GM18858 (cell line): ENCODE results near the gene QSOX1.

Source experiments
- ATAC-seq: cut with Tn5 transposase; IDR thresholded peaks from one replicate; pipeline ENCODE4 v1.9.1; 2021; ENCODE audit not compliant: unreplicated experiment

QSOX1 gene

DNA sequence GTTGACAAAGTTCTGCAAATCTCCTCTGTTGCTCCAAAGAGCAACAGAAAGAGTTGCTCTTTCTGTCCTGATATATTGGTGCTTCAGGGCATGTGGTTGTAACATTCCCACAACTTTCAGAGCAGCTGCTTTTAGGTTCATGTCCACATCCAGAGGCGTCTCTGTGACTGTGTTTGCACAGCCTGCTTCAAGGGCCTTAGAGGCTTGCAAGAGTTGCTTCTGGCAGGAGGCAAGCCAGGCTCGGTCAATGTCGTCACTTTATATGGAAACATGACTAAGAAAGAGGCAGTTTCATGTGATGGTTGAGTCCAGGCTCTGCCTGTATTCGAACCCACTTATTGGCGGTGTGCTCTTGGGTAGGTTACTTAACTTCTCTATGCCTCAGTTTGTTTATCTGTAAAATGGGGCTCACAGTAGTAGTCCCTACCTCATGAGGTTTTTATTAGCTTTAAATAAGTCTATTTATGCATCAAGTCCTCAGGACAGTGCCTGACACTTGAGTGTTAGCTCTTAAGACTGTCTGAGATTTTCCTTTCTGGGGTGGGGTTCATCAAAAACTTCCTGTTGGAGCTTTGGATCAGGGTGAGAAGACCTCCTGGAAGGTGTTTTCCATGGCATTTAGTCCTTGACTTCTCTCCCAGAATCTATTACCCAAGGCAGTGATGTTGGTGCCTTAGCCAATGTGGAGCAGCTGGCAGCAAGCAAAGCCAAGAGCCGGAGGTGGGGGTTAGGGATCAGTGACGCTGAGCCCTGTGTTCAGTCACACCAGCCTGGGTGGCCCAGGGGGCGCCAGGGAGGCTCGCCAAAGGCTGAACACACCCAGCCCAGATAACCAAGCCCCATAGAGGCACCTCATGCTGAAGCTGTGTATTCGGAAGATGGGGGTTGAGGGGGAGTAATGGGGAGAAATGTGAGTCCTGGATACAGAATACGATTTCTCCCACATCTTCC is 94.3 kb downstream of the QSOX1 start:
- no peak for ATAC-seq

DNA sequence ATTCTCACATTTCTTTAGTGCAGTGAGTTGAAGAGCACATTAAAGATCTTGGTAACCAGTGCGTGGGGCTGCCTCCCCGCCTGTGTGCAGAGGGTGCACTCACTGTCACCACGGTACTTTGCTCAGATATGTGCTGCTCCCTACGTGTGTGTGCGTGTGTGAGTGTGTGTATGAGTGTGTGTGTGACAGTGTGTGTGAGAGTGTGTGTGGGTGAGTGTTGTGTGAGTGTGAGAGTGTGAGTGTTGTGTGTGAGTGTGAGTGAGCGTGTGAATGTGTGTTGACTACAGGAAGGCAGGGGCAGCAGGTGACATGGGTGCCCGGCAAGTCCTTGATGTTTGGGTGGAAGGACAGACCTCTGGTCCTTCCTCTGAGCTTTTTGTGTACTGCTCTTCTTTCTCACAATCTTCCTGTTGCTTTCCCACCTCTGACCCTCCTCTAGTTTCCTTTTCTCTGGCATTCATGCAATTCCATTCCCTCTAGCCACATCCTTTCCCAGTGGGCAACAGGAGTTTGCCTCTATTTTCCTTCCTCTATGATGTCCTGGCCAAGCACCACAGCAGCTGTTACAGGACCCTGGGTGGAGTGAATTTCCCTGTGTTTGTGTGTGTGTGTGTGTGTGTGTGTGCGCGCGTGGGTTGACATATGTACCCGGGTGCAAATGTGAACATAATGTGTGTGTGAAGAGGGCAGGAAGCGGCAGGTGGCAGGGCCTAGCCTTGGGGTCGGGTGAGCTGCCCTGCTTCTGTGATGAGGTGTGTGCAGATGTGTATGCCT is 95.2 kb downstream of the QSOX1 start:
- ATAC-seq, result no peak

- ATAC-seq, result no peak
These were observed 95.8 kb downstream of the QSOX1 start for GRCh38 chr1:180250499-180250770.

GRCh38 chr1:180250883-180251509 is 96.3 kb downstream of the QSOX1 start:
- ATAC-seq, result no peak

DNA sequence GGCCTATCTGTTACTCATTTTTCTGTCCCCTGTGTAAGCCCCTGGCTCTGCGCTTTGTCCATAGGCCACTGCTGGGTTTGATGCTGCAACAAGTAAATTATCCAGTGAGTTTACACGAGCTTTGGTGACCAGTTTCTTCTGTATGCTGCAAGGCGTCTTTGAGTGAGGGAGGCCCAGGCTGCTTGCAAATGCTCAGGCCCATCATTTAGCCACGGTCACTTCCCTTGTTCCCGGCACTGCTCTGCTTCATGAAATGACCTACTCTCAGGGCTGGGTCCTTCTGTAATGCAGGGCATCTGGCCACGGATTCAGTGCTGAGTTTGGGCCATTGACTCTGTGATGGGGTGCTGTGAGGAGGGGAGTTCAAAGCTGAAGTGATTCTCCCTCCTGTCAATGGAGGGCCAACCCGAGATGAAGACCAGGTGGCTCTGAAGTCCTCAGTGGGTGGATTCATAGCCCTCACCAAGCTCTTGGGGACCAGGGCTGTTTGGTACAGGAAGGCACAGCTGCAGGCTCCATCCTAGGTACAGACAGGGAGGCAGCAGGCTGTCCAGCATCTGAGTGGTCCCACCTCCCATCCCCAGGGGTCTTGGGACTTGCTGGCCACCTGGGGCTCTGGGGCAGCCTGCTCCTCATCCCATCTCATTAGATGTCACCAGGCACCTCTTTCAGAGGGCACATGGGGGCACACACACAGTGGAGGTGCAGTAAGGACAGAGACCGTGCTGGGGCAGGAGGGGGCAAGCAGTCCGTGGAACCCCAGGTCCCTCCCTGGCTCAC is 97.0 kb downstream of the QSOX1 start:
- ATAC-seq, result no peak

GRCh38 chr1:180252638-180253536 is 98.2 kb downstream of the QSOX1 start:
- ATAC-seq, result no peak
